Suppressor macrophage (primary cell): ENCODE measurements around the gene PDE4B.

Experiments
- DNase-seq, 4 experiments: peaks; one replicate each; pipeline ENCODE4 v3.0.0-alpha.2; 2020 to 2022

Gene PDE4B

GRCh38 chr1:66197120-66197519, 404.4 kb downstream of the PDE4B start:
- no peak for DNase-seq

GRCh38 chr1:66197785-66198184, 405.1 kb downstream of the PDE4B start:
- no peak for DNase-seq

GRCh38 chr1:66206563-66207144, 414.0 kb downstream of the PDE4B start:
- no peak for DNase-seq

DNA sequence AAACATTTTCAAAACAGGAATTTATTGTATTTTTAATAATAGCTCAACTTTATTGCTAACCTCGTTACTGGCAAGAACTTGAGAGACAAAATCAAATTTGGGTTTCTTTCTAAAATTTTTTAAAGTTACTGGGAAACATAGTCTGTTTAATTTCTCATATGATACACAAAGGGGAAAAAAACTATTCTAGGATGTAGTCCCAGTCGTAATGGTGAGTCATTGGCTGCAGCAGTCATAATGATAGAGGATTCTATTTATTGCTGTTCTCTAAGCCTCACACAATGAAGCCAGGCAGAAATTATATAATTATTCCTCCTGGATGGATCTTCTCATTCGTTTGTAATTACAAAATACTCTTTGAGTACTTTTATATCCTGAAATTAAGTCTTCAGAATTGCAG, 414.8 kb downstream of the PDE4B start:
- no peak for DNase-seq

DNA sequence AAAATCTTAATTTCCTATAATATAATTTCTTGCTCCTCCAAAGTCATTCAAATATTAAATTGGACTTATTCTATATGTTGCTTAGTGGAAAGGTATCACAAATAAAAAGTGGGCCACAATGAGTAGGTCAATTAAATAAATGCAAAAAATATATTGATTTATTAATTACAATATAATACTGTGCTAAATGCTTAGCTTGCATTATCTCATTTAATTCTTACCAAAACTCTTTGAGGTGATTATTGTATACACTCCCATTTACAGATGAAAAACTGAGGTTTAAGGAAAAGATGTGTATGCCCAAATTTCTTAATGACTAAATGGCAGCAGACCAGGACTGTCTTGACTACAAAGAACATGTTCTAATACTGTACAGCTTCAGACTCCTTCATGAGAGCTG, 415.9 kb downstream of the PDE4B start:
- no peak for DNase-seq

DNA sequence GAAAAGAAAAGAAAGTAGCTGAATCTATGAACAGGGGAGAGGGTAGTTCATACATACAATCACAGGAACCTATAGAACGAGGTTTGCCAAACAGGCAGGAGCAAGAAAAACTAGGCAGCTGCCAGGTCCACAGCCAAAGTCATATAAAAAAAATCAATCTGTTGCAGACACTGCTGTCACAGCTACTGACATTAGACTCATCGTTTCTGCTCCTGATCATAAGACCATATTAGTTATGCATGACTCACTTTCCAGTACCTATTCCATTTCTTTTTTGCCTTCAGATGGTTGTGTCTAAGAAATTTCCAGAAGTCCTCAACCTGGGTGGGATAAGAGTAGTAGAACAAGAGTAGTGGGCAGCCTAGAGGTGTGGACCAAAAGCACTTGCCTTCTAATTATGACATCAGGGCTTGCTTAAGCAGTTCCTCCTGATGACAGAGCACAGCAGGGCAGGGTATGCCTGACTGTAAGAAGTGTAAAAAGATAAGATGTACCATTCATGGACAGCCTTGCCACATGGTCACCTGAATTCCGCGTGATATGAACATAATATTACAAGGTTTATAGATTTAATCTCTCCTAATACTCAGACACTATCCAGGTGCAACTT, 418.0 kb downstream of the PDE4B start:
- no peak for DNase-seq

DNA sequence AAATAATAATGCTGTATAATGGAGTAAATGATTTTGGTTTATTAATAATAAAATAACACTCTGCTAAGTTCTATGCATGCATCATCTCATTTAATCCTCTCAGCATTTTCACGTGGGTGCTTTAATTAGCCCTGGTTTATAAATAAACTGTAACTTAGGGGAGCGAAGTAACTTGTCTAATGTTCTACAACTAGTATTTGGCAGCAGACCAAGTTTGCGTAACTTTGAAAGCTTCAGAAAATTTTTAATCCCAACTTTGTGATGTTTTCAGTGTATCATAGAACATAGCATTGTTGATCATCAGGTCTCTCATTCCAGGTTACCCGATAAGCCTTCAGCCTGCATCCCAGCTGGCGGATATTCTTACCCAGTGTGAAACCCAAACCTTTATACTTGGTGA, 418.8 kb downstream of the PDE4B start:
- DNase-seq = no peak

DNA sequence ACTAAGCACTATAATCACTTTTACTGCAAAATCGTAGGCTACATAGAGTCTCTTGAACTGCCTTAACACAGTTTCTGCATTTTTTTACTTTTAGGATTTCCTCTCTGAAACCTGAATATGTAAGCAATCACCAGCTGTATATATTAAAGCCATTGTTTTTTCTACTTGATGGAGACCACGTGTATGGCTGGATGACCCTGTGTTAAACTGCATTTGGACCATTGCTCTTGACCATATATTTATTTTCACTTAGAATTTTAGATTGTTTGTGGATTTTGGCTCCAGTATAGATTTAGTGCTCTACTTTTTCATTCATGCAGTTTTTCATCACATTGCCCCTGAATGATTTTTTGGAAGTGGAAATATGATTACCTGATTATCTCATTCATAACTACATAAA, 420.8 kb downstream of the PDE4B start:
- no peak for DNase-seq

DNA sequence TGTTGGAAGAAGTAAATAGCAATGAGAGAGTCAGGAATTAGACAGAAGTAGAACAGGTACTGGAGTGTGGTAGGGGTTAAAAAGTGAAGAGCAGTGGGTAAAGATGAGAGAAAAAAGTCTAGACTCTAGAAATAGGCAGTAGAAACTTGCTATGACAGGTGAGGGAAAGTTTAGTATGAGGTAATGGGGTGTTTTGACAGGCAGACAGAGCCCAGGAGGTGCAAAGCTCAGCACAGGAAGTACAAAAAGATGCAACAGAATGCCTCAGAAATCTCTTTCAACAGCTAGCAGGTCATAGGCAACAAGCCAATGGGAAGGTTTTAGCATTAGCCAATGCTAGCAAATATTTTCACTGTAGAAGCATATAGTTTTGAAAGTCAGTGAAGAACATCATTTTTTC, 422.2 kb downstream of the PDE4B start:
- DNase-seq = no peak

DNA sequence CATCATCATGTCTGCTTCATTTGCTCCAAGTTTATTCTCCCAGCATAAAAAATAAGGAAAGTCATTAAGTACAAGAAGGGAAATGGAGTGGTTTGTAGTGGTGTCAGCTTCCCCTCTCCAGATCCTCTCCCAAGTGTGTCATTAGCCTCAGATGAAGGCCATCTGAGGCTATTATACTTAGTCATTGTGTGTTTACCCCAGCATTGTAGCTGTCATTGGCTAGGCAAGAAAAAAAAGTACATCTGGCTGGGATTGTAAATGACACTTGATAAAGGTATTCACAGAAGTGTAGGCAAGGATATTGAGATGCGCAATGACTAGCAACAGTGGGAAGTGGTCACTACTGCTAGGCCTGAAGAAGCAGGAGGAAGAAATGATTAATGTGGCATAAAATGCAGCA, 424.3 kb downstream of the PDE4B start:
- DNase-seq = no peak

DNA sequence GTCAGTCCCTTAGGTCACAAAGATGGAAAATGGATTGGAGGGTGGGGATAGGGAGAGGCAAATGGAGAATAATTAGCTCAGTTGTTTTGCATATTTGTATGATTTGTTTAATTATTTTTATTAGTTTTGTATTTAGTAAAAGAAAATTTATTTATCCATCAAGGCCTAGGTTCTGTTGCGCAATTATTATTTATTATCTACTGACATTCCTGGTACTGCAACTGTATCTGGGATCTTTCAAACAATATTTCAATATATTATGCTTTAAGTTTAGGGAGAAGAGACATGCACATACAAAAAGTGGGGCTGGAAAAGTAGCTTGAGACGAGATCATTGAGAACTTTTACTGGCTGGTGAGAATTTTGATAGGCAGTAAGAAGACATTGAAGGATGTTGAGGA, 424.9 kb downstream of the PDE4B start:
- no peak for DNase-seq

- no peak for DNase-seq
These were observed 427.8 kb downstream of the PDE4B start for GRCh38 chr1:66220477-66220876.

GRCh38 chr1:66223681-66224080, 431.0 kb downstream of the PDE4B start:
- DNase-seq = no peak

- DNase-seq = no peak
These were observed 434.3 kb downstream of the PDE4B start for GRCh38 chr1:66226985-66227384.

GRCh38 chr1:66227966-66228365, 435.3 kb downstream of the PDE4B start:
- no peak for DNase-seq

- no peak for DNase-seq
These were observed 438.5 kb downstream of the PDE4B start for GRCh38 chr1:66231217-66231616.

- no peak for DNase-seq
These were observed 439.2 kb downstream of the PDE4B start for GRCh38 chr1:66231681-66232463.

- DNase-seq = no peak
These were observed 444.3 kb downstream of the PDE4B start for GRCh38 chr1:66237042-66237441.

DNA sequence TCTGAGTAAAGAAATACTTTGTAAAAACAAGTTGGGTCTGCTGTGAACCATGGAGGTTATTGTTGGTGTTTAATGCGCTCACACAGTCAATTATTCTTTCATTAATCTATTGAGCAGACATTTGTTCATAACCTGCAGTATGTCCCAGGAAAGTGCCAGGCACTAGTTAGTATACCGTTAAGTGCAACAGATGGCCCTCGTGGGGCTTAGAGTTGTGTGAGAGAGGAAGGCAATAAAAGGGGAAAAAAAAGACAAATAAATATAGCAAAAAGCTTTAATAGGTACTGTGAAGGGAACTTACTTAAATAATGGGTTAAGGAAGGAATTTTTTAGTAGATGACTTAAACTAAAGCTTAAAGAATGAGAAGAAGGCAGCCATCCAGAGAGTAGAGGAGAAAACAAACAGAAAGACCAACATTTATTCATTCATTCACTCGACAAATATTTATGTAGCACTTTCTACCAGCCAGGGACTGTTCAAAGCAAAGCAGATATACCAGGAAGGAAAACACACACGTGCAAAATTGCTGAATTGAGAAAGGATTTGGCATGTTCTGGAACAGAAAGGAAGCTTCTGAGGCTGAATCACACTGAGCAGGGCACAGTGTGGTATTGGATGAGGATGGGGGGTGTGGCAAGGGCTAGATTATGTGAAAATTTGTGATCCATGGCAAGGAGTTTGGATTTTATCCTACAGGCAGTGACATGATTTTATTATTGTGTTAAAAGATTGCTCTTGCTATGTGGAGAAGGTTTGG, 445.2 kb downstream of the PDE4B start:
- no peak for DNase-seq

GRCh38 chr1:66239834-66240233, 447.1 kb downstream of the PDE4B start:
- DNase-seq = no peak

- DNase-seq = no peak
These were observed 448.1 kb downstream of the PDE4B start for GRCh38 chr1:66240491-66241484.
